NCI-H2227 (cell line): ENCODE data around the gene ZFPM1.

Source experiments
- DNase-seq: peaks from one replicate; lab custom pipeline; 2025; ENCODE audit not compliant: unreplicated experiment; lab: John Stamatoyannopoulos, UW

Gene ZFPM1

DNA sequence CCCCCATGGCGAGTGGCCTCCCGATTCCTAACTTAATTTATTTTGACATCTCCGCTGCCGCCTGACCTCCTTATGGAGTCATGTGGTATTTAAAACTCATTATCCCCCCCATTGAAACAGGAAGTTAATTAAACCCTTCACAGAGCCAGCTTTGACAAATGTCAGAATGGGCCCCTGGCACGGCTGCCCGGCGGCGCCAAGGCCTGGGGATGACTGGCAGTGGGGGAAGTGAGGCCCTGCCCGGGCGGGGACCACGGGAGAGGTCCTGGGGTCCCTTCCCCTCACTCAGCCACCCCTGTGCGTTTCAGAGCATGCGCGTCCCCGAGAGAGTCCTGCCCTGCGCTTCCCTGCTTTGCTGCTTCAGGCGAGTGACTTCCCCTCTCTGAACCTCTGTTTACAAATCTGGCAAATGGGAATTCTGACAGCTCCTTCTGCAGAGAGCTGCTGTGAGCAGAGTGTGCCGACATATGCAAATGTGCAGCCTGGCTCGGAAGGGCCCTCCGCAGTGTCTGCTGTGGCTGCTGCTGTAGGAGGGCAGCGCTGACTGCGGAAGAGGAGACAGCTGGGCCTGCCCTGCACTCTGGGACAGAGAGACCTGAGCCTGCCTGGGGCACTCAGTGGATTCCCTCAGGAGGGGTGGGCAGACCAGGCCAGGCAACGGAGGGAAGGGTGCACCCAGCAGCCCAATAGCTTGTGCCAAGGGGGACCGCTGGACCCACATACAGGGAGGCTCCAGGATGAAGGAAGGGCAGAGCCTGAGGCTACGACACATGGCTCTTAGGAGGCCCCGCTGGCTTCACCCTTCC lies 4.4 kb upstream of the ZFPM1 start:
- no peak for DNase-seq

DNA sequence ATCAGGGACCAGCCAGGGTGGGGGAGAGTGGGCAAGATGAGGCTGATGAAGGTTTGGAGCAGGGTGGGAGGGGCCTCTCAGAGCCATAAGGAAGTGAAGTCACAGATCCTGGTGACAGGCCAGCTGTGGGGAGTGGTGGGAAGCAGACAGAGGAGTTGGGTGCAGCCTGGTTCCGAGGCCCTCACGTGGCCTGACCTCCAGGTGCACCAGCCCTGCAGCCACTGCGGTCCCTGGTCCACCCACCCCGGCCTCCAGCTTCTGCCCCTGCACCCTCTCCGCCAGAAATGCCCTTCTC lies 3.9 kb upstream of the ZFPM1 start:
- DNase-seq = no peak

DNA sequence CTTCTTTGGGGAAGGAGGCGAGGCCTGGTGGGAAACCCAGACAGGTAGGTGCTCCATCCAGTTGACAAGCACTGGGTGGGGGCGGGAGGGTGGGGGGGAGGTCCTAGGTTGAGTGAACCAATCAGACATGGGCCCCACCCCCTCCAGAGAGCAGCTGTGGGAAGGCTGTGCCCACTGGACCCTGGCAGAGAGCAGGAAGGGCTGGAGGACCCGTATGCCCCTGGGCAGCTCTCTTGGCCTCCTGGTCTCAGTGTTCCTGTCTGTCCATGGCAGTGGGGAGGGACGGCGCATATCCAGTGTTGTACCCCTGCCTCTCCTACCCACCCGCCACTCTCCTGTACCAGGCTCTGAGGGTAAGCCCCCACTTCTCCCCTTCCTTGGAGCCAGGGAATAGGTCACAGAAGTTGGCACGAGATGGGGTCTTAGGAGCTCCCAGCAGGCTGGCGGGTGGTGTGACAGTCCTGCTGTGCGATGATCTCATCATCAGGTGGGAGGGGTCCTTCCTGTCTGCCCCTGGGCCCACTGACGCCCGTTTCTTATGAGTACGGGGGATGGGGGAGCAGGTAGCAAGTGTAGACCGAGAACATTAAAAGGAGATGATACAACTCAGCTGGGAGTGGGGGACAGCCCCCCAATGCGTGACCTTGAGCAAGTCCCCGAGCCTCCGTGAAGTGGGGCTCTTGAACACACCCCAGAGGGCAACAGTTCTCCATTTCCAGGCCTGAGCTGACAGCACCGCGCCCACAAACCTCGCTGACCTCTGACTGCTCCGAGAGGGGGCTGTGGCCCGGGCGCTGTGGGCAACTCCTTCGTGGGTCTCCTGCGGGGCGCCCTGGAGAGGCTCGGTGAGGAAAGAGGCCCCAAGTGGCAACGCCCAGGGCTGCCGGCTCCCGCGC lies 1.2 kb upstream of the ZFPM1 start:
- DNase-seq = no peak

DNA sequence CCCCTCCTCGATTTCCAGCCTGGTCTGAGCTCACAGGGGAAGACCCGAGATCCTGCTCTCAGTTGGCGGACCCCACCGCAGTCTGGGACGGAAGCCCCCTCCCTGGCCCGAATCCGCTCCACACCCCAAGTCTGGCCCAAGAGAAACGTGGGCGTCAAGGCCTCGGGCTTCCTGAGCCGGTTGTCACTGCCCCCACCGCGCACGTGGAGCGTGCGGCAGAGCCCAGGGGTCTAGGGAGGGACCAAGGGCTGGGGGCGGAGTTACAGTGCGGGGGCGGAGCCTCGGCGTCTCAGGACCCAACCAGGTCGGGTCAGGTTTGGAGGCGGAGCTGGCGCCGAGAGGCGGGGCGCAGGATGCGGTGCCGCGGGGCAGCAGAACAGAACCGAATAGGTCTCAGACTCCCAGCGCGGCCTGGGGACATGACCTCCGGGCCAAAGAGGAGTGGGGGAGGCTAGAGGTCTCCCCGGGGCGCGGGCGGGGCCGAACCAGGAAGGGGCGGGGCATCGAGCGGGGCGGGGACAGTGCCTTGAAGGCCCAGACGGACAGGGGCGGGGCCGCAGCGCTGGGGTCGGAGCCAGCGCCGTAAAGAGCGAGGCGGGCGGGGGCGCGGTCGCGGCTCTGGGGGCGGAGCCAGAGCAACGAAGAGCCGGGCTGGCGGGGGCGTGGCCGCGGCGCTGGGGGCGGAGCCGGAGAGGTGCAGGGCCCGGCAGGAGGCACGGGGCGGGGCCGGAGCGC lies 431 bp upstream of the ZFPM1 start:
- DNase-seq = peak; percentile 93

DNA sequence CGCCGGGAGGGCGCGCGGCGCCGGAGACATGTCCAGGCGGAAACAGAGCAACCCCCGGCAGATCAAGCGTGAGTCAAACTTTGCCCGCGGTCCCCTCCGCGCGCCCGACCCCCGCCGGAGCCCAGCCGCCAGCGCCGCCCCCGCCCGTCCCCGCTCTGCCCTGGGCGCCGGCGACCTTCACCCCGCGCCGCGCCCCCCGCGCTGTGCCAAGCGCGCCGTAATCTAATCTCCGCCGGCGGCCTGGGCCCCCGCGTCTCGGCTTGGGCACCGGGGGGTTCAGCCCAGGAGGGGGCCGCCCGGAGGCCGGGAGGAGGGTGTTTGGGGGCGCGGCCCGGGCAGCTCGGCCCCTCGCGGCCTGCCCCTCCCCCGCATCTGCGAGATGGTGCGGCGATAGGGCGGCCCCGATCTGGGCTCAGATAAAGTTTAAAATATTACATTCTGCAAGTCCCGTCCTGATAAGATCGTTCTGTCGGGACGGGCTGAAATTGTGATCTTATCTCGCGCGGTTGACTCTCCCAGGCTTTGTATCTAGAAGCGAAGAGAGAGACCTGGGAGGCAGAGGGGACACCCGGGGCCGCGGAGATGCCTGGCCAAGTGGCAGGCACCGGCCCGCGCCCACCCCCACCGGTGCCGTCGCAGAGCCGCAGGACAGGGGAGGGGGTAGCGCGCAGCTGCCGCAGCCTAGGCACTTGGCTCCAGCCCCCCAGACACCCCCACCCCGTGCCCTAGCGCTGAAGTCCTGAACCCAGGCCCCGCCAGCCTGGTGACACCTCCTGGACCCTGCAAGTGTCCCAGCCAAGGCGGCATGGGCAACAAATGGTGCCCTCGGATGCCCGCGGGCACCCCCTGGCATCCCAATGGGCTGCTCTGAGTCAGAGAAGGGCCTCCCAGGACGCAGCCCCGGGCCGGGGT lies 787 bp downstream of the ZFPM1 start:
- no peak for DNase-seq

DNA sequence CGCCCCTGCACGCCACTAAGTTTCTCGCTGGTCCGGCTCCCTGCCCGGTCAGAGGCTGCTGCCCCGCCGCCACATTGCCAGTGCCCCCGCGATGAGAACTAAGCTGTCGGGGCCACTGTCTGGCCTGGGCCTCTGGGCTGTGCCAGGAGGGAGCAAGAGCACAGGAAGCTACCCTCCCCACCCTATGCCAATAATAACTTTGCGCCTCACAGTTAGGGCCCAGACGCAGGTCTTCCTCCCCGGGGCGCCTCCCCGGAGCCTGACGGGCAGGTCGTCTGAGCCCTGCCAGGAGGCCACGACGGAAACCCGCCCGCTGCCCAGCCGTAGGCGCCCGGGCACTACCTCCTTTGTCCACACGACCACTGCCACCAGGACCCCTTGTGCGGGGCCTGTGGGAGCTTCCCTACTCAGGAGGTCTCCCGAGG lies 1.5 kb downstream of the ZFPM1 start:
- DNase-seq = no peak

DNA sequence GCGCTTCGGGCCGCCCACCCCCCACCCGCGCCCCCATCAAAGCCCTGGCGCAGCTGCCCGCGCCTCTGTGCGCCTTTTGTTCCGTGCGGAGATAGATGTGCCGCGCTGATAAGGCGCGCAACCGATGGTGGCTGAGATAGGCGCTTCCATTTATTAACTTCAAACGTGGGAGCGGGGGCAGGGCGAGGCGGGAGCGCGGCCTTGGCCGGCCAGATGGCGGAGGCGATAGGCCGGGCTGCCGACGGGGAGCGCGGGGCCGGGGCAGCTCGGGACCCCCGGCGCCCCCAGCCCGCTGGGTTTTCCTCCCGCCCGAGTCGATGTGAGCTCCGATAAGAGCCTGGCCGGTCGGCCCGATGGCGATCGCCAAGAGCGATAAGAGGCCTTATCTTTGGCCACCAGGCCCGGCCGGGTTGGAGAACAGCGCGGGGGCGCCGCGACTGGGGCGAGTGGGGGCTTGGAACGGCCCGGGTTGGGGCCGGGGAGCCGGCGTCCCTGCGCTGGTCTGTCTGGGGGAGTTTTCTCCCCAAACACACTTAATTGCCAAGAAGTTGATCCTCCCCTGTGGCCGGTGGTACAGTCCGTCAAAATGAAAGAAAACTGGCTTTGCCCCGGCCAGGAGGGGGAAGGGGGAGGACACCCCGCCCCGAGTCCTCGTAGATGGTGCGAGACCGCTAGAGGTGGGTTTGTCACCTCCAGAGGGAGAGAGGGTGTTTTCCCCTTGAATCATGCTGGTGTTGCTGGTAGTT lies 2.7 kb downstream of the ZFPM1 start:
- peak; percentile 55 for DNase-seq

DNA sequence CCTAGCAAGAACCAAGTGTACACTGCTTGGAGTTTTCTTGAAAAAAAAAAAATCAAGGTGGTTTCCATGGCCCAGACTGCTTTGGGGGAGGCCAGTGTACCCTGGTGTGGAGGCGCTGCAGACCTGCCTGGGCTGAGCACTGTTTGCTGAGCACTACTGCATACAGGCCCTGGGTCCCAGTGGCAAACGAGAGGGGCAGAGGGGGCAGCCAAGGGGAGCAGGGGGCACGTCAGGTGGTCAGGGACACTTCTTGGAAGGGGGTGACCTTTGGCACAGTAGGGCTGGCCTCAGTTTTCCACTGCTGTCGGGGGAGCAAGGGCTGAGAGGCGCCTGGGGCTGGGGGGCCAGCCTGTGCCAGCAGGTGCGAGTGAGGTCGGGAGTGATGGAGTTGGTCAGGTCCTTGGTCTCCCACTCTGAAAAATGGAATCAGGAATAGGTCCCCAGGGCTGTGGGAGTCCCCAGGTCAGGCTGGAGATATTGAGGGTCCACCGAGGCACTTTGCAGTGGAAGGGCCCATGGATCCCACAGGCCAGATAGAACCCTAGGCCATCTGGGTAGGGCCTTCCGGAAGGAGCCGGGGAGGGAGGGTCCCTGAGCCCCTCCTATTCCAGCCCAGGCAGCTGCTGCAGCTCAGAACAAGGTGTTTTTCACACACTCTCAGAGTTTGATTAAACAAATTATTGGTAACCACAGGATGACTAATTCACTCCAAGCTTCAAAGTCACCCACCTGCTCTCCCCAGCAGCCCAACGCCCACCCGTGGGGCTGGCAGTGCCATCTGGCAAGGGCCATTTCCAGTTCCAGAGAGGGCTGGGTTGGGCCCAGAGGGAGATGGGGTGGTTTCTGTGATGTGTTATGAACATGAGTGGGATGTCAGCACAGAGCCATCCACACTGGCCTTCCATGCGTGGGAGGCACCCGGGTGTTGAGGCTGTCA lies 3.5 kb downstream of the ZFPM1 start:
- no peak for DNase-seq

DNA sequence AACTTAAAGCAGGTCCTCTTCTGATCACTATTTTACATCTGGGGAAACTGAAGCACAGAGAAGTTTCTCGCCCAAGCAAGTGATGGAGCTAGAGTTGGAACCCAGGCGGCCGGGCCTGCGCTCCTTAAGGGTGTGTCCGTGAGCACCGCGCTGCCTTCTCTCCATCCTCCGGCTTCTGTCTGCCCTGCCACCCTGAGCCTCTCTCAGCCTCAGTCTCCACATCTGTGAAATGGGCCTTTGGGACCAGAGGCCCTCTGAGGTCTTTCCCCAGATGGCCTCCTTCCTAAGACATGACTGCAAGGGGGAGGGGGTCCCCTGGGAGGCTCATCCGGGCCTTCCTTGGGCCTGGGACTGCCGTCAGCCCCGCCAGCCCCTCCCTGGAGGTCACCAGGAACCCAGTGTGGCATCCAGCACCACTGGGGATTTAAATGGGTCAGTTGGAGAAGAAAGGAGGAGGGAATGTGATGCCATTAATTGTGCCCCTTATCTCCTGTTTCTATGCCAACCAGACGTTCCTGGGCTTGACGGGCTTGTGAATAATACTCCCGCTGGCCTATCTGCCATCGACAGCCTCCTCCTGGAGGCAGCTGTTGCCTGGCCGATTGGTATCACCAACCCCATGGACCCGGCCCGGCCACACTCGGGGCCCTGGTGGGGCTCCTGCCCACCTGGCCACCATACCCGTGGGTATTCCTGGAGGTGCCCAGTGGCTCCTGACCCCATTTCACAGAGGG lies 5.1 kb downstream of the ZFPM1 start:
- no peak for DNase-seq

DNA sequence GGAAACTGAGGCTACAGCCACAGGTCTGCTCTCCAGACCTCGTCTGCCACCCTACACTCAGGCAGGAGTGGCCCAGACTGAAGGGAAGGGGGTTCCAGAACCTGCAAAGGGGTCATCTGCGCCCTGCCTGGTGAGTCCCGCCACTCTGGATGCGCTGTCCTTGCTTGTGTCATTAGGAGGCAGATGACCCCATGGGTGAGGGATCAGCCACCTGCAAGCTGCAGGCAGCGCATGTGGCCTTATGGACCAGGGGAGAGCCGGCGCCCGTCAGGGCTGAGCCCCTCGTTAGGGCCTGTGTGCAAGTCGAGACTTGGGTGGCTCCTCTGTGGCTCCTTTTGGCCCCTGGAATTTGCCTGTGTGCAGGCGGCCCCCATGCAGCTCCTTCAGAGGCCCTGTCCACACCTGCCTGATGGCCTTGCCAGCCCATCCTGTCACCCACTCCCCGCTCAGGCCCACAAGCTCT lies 5.7 kb downstream of the ZFPM1 start:
- no peak for DNase-seq

DNA sequence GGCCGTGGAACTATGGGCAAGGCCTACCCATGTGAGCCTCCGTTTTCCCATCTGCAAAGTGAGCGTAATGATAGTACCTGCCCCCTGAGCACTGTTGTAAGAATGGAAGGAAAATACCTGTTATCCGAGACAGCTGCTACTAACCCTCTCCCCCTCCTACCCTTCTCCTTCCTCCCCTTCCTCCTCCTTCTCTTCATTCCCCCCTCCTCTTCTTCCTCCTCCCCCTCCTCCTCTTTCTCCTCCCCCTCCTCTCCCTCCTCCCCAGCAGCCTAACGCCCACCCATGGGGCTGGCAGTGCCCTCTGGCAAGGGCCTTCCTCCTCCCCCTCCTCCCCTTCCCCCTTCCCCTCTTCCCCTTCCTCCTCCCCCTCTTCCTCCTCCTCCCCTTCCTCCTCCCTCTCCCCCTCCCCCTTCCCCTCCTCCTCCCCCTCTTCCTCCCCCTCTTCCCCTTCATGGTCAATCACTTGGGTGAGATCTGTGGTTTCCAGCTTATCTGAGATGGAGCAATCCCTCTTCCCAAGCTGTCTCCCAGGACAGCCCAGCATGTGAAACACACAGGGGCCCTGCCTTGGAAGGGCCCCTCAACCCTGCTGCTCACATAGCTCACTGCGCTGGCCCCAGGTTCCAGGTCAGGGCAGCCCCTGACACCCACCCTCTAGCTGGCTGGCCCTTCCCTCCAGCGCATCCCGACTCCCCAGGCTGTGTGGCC lies 6.4 kb downstream of the ZFPM1 start:
- DNase-seq = no peak

DNA sequence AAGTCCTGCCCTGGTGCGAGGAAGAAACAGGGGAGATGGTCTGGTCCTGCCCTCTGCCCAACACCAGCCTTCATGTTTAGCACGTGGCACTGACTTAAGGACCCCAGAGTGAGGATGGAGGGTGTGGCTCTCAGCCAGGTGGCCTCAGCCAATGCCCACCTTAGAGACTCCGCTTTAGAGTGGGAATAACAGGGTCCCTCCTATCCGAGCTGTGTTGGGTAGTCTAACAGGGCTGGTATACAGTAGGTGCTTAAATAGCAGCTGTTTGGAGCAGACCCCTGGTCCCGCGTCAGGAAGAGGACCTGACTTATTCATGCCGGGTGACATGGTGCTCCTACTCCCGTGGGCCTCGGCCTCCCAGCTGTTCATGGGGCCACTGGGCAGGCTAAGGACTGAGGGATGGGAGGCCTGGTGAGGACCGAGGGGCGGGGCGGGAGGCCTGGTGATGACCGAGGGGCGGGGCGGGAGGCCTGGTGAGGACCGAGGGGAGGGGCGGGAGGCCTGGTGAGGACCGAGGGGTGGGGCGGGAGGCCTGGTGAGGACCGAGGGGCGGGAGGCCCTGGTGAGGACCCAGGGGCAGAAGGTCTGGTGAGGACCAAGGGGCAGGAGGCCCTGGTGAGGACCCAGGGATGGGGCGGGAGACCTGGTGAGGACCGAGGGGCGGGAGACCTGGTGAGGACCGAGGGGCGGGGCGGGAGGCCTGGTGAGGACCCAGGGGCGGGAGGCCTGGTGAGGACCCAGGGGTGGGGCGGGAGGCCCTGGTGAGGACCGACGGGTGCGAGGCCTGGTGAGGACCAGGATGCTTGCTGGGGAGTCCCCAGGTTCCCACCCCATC lies 7.6 kb downstream of the ZFPM1 start:
- DNase-seq = no peak

DNA sequence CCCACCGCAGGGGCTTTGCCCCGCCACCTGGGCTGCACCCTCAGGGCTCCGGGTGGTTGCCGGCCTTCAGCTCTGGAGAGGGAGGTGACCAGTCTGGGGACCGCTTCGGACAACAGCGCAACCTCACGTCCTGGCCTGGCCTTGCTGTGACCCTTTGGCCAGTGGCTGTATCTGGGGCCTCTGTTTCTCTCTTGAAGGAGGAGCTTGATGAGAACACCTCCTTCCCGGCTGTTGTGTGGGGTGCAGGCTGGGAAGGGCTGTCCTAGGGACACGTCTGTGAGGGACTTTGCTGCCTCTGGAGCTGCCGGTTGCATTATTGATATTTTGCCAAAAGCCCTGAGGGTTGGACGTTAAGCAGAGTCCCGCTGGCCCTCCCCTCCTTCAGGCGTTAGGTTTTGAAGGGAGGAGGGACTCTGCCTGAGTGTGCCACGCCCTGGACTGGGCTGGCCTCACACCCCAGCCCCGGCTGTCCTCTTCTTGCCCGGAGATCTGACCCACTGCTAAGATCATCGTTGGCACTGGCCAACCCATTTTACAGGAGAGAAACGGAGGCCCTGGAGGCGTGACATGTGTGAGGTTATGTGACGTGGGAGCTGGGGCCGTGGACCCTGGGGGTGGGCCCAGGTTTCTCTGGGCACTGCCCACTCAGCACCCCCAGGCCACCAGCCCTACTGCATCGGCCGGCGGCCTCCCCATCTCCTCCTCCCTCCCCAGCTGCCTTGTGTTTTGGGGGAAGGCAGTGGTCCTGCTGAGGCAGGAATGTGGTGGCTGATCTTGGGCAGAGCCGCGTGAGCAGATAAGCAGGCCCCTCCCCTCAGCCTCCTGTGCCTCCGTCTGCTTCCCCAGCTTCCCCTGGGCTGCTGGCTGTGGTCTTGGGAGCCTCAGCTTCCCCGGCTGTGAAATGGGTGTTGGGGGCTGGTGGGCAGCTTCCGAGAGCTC lies 8.5 kb downstream of the ZFPM1 start:
- DNase-seq = no peak

DNA sequence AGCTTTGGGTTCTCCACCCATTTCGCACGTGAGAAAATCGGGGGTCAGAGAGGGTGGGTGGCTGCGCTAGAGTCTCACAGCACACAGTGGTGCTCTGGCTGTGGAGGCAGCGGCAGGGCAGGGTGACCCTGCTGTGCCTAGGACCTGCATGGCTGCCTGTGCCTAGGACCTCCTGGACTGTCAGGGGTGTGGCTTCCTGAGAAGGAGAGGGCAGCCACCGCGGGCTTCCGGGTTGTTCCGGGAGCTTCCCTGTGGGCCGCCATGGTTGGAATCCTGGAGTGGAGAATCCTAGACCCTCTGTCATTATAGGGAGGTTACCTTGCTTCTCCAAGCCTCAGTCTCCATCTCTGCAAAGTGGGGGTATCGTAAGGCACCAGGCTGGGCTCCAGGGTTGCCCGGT lies 9.3 kb downstream of the ZFPM1 start:
- DNase-seq = no peak

DNA sequence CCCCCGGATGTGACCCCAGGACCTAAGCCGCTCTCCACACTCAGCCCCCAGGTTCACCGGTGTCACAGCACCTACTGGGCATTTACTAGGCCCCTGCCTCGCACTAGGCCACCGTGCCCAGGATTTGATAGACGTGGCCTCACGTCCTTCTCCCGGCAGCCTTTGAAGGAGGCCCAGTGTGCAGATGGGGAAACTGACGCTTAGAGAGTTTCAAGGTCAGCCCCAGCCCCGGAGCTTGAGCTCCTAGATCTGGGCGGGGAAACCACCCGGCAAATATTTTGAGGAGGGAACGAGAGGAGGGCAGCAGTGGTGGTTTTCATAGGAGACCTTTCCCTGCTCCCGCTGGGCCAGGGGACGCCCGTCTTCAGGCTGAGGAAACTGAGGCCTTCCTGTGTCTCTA lies 10.3 kb downstream of the ZFPM1 start:
- no peak for DNase-seq
